HCT116 (cell line): Measurements from ENCODE around the gene EZH2. TPM values are rescaled to one million over a fixed set of nuclear protein-coding genes. Genes with fewer than 3 reads are reported as not detected.

Source experiments
- ATAC-seq: fragments of 200-7000 bp; cut with Tn5 transposase; 2 replicates; pipeline ENCODE4 v1.9.1; 2020; ENCODE audit warnings: mild to moderate bottlenecking, moderate library complexity
- BruUV-seq: library from RNA; stranded (reverse); fragments of 400-500 nt; replicated peaks from 2 replicates; lab custom pipeline; 2021; lab: Mats Ljungman, UMichigan
- CTCF ChIA-PET: fragments of 300-600 bp; sonication (Branson Sonifier 250); formaldehyde crosslinking; loops from one replicate; lab custom pipeline; 2021; ENCODE audit warnings: antibody characterized with exemption; lab: Charles Lee
- POLR2A ChIA-PET: fragments of 300-600, 350-600 bp; sonication (Branson Sonifier 250); formaldehyde crosslinking; loops from one replicate; lab custom pipeline; 2021; ENCODE audit warnings: antibody characterized with exemption; lab: Charles Lee
- RAD21 ChIA-PET, 2 experiments: fragments of 300-600 bp; sonication (Branson Sonifier 250); formaldehyde crosslinking; loops; one replicate each; lab custom pipeline; 2023; ENCODE audit warnings: low total read pairs in 2 of 2; ENCODE audit not compliant: uncharacterized antibody in 2 of 2, unreplicated experiment in 2 of 2, low non-redundant PET in 1 of 2; lab: Charles Lee
- DNase-seq: peaks from one replicate; pipeline ENCODE4 v3.0.0-alpha.2; 2010; ENCODE audit warnings: low read depth, low spot score
- H2AFZ ChIP-seq: fragments of 200-600 bp; shearing (Covaris generic), sonication (generic); 2 replicates; pipeline ENCODE4 v1.6.1; 2017; ENCODE audit warnings: low read depth, mixed run types, mixed read lengths, antibody characterized with exemption, low read length; ENCODE audit not compliant: poor library complexity, severe bottlenecking
- H3K27ac ChIP-seq: 2 replicates; pipeline ENCODE4 v1.5.1; 2012; ENCODE audit warnings: low read depth, low read length
- H3K27me3 ChIP-seq: fragments of 200-600 bp; sonication (generic); 2 replicates; pipeline ENCODE4 v1.6.1; 2016; ENCODE audit warnings: mixed run types, low read length, mixed read lengths; ENCODE audit not compliant: insufficient read depth
- H3K36me3 ChIP-seq, 2 experiments: fragments of 200-500 bp in 1 of 2; fragments of 200-600 bp in 1 of 2; sonication (Bioruptor generic) in 1 of 2; sonication (generic) in 1 of 2; 2 replicates each; pipeline versions ENCODE4 v1.5.1 to v1.6.1; 2014 to 2016; ENCODE audit warnings: low read length in 2 of 2, inconsistent platforms in 1 of 2, mixed read lengths in 1 of 2, mixed run types in 1 of 2; ENCODE audit not compliant: insufficient read depth in 2 of 2, control insufficient read depth in 1 of 2
- H3K4me1 ChIP-seq, 2 experiments: fragments of 200-600 bp in 1 of 2; sonication (generic) in 1 of 2; 2 replicates each; pipeline versions ENCODE4 v1.5.1 to v1.6.1; 2012 to 2017; ENCODE audit warnings: low read length in 2 of 2, inconsistent platforms in 1 of 2, mild to moderate bottlenecking in 1 of 2, mixed read lengths in 1 of 2, mixed run types in 1 of 2, moderate library complexity in 1 of 2; ENCODE audit not compliant: insufficient read depth in 2 of 2, control insufficient read depth in 1 of 2
- H3K4me2 ChIP-seq: fragments of 200-600 bp; sonication (generic); 2 replicates; pipeline ENCODE4 v1.6.1; 2017; ENCODE audit warnings: mixed run types, low read length, mixed read lengths
- H3K4me3 ChIP-seq, 2 experiments: fragments of 200-600 bp in 1 of 2; sonication (generic) in 1 of 2; replicated peaks in 1 of 2; 2 replicates each; pipeline ENCODE4 v1.5.1; 2011 to 2016; ENCODE audit warnings: low read length in 2 of 2, control low read depth in 1 of 2, low read depth in 1 of 2, mild to moderate bottlenecking in 1 of 2, mixed read lengths in 1 of 2, mixed run types in 1 of 2
- H3K79me2 ChIP-seq: fragments of 200-600 bp; sonication (generic); 2 replicates; pipeline ENCODE4 v1.6.1; 2017; ENCODE audit warnings: mild to moderate bottlenecking, mixed run types, low read length, moderate library complexity, mixed read lengths; ENCODE audit not compliant: insufficient read depth
- H3K9ac ChIP-seq: fragments of 200-600 bp; sonication (generic); 2 replicates; pipeline ENCODE4 v1.6.1; 2016; ENCODE audit warnings: low read length, mixed read lengths
- H3K9me2 ChIP-seq: fragments of 200-600 bp; sonication (generic), shearing (Covaris generic); 2 replicates; pipeline ENCODE4 v1.6.1; 2017; ENCODE audit warnings: mixed run types, mild to moderate bottlenecking, moderate library complexity; ENCODE audit not compliant: insufficient read depth
- H3K9me3 ChIP-seq, 2 experiments: fragments of 200-500 bp in 1 of 2; fragments of 200-600 bp in 1 of 2; sonication (Bioruptor generic) in 1 of 2; sonication (generic) in 1 of 2; 2 replicates each; pipeline ENCODE4 v1.6.1; 2014 to 2017; ENCODE audit warnings: low read length in 2 of 2, mixed read lengths in 2 of 2, inconsistent platforms in 1 of 2, low read depth in 1 of 2, mild to moderate bottlenecking in 1 of 2, mixed run types in 1 of 2, moderate library complexity in 1 of 2; ENCODE audit not compliant: control insufficient read depth in 1 of 2, insufficient read depth in 1 of 2
- H4K20me1 ChIP-seq: fragments of 200-600 bp; sonication (generic), shearing (Covaris generic); 2 replicates; pipeline ENCODE4 v1.6.1; 2017; ENCODE audit warnings: mixed run types, mild to moderate bottlenecking, moderate library complexity; ENCODE audit not compliant: insufficient read depth
- ATF3 ChIP-seq: IDR thresholded peaks from 2 replicates; pipeline ENCODE4 v1.6.1; 2012
- CEBPB ChIP-seq: IDR thresholded peaks from 2 replicates; pipeline ENCODE4 v1.6.1; 2012; ENCODE audit warnings: low read depth
- EGR1 ChIP-seq: IDR thresholded peaks from 2 replicates; pipeline ENCODE4 v1.6.1; 2012; ENCODE audit warnings: low read depth
- EZH2 ChIP-seq: fragments of 200-600 bp; sonication (generic); IDR thresholded peaks from 2 replicates; pipeline ENCODE4 v1.6.1; 2017; ENCODE audit warnings: antibody characterized with exemption, mixed run types
- FOSL1 ChIP-seq: IDR thresholded peaks from 2 replicates; pipeline ENCODE4 v1.6.1; 2012; ENCODE audit warnings: low read depth
- JUND ChIP-seq: IDR thresholded peaks from 2 replicates; pipeline ENCODE4 v1.6.1; 2012
- MAX ChIP-seq: IDR thresholded peaks from 2 replicates; pipeline ENCODE4 v1.6.1; 2012
- POLR2AphosphoS5 ChIP-seq: IDR thresholded peaks from 2 replicates; pipeline ENCODE4 v1.6.1; 2011; ENCODE audit warnings: mild to moderate bottlenecking, low read depth, low read length, moderate library complexity
- RAD21 ChIP-seq: IDR thresholded peaks from 2 replicates; pipeline ENCODE4 v1.6.1; 2012; ENCODE audit warnings: low read depth, mild to moderate bottlenecking
- REST ChIP-seq: IDR thresholded peaks from 2 replicates; pipeline ENCODE4 v1.6.1; 2012; ENCODE audit warnings: low read depth
- SRF ChIP-seq: IDR thresholded peaks from 2 replicates; pipeline ENCODE4 v1.6.1; 2012; ENCODE audit warnings: low read depth
- ZBTB33 ChIP-seq: IDR thresholded peaks from 2 replicates; pipeline ENCODE4 v1.6.1; 2011; ENCODE audit warnings: mild to moderate bottlenecking, low read length, moderate library complexity; ENCODE audit not compliant: insufficient replicate concordance; ENCODE audit errors: extremely low read depth
- ZNF274 ChIP-seq: fragments of 200-500 bp; sonication (Bioruptor generic); IDR thresholded peaks from 2 replicates; pipeline ENCODE4 v1.6.1; 2014; ENCODE audit warnings: mild to moderate bottlenecking, low read depth, low read length, inconsistent platforms
- intact Hi-C: fragments of 100-400 bp; cut with micrococcal nuclease; formaldehyde crosslinking; loops from 2 replicates; pipeline ENCODE4 v1.10.0; 2022
- total RNA-seq: library from RNA; stranded (reverse); gene quantifications from one replicate; pipeline ENCODE4 v1.2.1, GENCODE V29; 2021; ENCODE audit not compliant: unreplicated experiment

Gene EZH2
- total RNA-seq, 1 experiment from 2014 or later = 55.2 TPM

- H4K20me1 ChIP-seq = 0 out of 2 replicates have a peak, but pooled peaks cover 3% of the 10 kb centered on the region
- H3K79me2 ChIP-seq = peaks cover 5% of the 10 kb centered on the region; the same call in 1 of the 2 replicates
- no peaks in the 10 kb centered on the region for H3K27me3 ChIP-seq
- BruUV-seq = no TSS peak
- no peak overlapping the region for H3K27ac ChIP-seq
- no peak overlapping the region for H3K4me2 ChIP-seq
- no peaks in the 10 kb centered on the region for H3K9me3 ChIP-seq
- peaks cover 19 to 21% of the 10 kb centered on the region in 2 experiments; a peak in 3 of 4 replicates for H3K36me3 ChIP-seq
- ChIA-PET POLR2A (no interaction called here), RAD21 (no interaction called here), CTCF (no interaction called here)
- H3K4me1 ChIP-seq = no peaks in the 10 kb centered on the region
- no peak overlapping the region for H3K9ac ChIP-seq
- DNase-seq = no peak
- no peaks in the 10 kb centered on the region for H3K9me2 ChIP-seq
- intact Hi-C loops = no loop called here
- no peak overlapping the region for H3K4me3 ChIP-seq
- H2AFZ ChIP-seq = no peak overlapping the region
- TF ChIP-seq MAX = no peak
- TF ChIP-seq SRF = no peak
- TF ChIP-seq FOSL1 = no peak
- no peak for TF ChIP-seq RAD21
- TF ChIP-seq EZH2 = no peak
- no peak for TF ChIP-seq CEBPB
- no peak for TF ChIP-seq EGR1
- no peak for TF ChIP-seq POLR2AphosphoS5
- no peak for TF ChIP-seq ATF3
- TF ChIP-seq ZNF274 = no peak
- TF ChIP-seq ZBTB33 = no peak
- no peak for TF ChIP-seq REST
- no peak for TF ChIP-seq JUND
- no peak for ATAC-seq
Observed at GRCh38 chr7:148783801-148784527, 100.1 kb downstream of the EZH2 start.
